ENCODE data around the gene PLD6.

DNA sequence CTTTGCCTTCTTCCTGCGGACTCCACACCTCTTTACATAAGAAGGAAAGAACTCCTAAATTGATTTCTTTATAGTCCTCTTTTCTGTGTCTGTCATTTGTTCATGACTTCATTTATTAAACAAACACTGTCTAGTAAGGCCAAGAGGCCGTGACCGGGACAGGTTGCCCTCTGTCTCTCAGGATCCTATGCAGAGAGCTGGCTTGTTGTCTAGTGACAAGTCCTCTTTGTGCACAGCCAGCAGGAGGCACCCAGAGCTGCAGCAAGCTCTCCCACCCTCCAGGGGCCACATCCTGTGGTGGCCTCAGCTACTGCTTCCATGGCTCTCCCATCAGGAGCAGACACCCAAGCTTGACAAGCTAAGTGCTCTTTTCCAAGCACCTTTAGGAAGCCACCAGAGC, 50.6 kb downstream of the PLD6 start:
- TF ChIP-seq, protein P1, sequence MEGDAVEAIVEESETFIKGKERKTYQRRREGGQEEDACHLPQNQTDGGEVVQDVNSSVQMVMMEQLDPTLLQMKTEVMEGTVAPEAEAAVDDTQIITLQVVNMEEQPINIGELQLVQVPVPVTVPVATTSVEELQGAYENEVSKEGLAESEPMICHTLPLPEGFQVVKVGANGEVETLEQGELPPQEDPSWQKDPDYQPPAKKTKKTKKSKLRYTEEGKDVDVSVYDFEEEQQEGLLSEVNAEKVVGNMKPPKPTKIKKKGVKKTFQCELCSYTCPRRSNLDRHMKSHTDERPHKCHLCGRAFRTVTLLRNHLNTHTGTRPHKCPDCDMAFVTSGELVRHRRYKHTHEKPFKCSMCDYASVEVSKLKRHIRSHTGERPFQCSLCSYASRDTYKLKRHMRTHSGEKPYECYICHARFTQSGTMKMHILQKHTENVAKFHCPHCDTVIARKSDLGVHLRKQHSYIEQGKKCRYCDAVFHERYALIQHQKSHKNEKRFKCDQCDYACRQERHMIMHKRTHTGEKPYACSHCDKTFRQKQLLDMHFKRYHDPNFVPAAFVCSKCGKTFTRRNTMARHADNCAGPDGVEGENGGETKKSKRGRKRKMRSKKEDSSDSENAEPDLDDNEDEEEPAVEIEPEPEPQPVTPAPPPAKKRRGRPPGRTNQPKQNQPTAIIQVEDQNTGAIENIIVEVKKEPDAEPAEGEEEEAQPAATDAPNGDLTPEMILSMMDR (IDR thresholded peaks at IDR 0.05): no peak
- no peak for TF ChIP-seq POLR2AphosphoS5 (IDR thresholded peaks at IDR 0.05)
- TF ChIP-seq POLR2A (IDR thresholded peaks at IDR 0.05; ENCODE audit: low read depth): no peak
- TF ChIP-seq EP300 (IDR thresholded peaks at IDR 0.05): no peak
